RCC 7860 (cell line): Measurements from ENCODE around the gene ZMYM2.
"Not testable (repeated sequence)": the region's sequence is repeated elsewhere in the genome, so short reads cannot be mapped to it uniquely, and the experiment has no call there.

ENCODE experiments used
- DNase-seq: peaks from one replicate; pipeline ENCODE4 v3.0.0-alpha.2; 2015; ENCODE audit warnings: low spot score
- FAIRE-seq: peaks from 2 replicates; lab custom pipeline; 2012; peaks lifted over from hg19 to GRCh38; lab: Jason Lieb, UNC

The ZMYM2 gene

GRCh38 chr13:19958155-19959111, at the start of gene ZMYM2:
Gene ZMYM2 (plus strand): TSS chr13:19958727. CDS start chr13:19993073, 34,346 bp downstream.
- DNase-seq (peak; percentile 83), FAIRE-seq (no peak)

- DNase-seq (peak; percentile 73), FAIRE-seq (peak; percentile 78)
These were observed 48.0 kb upstream of the ZMYM2 start for GRCh38 chr13:19910336-19911072.

- peak; percentile 72 for FAIRE-seq
- peak; percentile 29 for DNase-seq
These were observed 31.3 kb upstream of the ZMYM2 start for GRCh38 chr13:19927117-19927748.

- FAIRE-seq: no peak
These were observed 18.4 kb upstream of the ZMYM2 start for GRCh38 chr13:19940106-19940505.

GRCh38 chr13:19950374-19950773, 8.2 kb upstream of the ZMYM2 start:
- DNase-seq (no peak), FAIRE-seq (no peak)

More at GRCh38 chr13:19940106-19940505, 18.4 kb upstream of the ZMYM2 start:
- no peak for DNase-seq

GRCh38 chr13:19952850-19953249, 5.7 kb upstream of the ZMYM2 start:
- FAIRE-seq (no peak), DNase-seq (no peak)

GRCh38 chr13:19955873-19956559, 2.5 kb upstream of the ZMYM2 start:
- DNase-seq (no peak), FAIRE-seq (no peak)

- FAIRE-seq: no peak
- no peak for DNase-seq
These were observed 990 bp upstream of the ZMYM2 start for GRCh38 chr13:19957320-19958154.

- DNase-seq: no peak
- FAIRE-seq: no peak
These were observed 759 bp downstream of the ZMYM2 start for GRCh38 chr13:19959141-19959830.

GRCh38 chr13:19959831-19960652, 1.5 kb downstream of the ZMYM2 start:
- FAIRE-seq (peak; percentile 84), DNase-seq (peak; percentile 75)

- FAIRE-seq (no peak), DNase-seq (no peak)
These were observed 2.1 kb downstream of the ZMYM2 start for GRCh38 chr13:19960653-19960976.

GRCh38 chr13:19961489-19961888, 3.0 kb downstream of the ZMYM2 start:
- DNase-seq (no peak), FAIRE-seq (no peak)

GRCh38 chr13:19961924-19962323, 3.4 kb downstream of the ZMYM2 start:
- FAIRE-seq (no peak), DNase-seq (no peak)

GRCh38 chr13:19962894-19963293, 4.4 kb downstream of the ZMYM2 start:
- DNase-seq: no peak

GRCh38 chr13:19967621-19968020, 9.1 kb downstream of the ZMYM2 start:
- DNase-seq (no peak), FAIRE-seq (no peak)

More at GRCh38 chr13:19962894-19963293, 4.4 kb downstream of the ZMYM2 start:
- no peak for FAIRE-seq

GRCh38 chr13:19974498-19975009, 16.0 kb downstream of the ZMYM2 start:
- not testable (repeated sequence) for FAIRE-seq, DNase-seq

- DNase-seq: no peak
- no peak for FAIRE-seq
These were observed 20.4 kb downstream of the ZMYM2 start for GRCh38 chr13:19978831-19979437.
